Rectal smooth muscle tissue (tissue), 1 donor: ENCODE measurements around the gene TSPAN31.

ENCODE experiments used
- H3K27ac ChIP-seq: one replicate; pipeline ENCODE4 v1.7.0; 2013; ENCODE audit warnings: low read depth, low read length, inconsistent platforms
- H3K27me3 ChIP-seq: one replicate; pipeline ENCODE4 v1.7.0; 2013; ENCODE audit warnings: low read length; ENCODE audit not compliant: control insufficient read depth, insufficient read depth
- H3K36me3 ChIP-seq: one replicate; pipeline ENCODE4 v1.7.0; 2013; ENCODE audit warnings: low read length; ENCODE audit not compliant: control insufficient read depth, insufficient read depth
- H3K4me1 ChIP-seq: one replicate; pipeline ENCODE4 v1.7.0; 2013; ENCODE audit warnings: low read length; ENCODE audit not compliant: control insufficient read depth, insufficient read depth
- H3K4me3 ChIP-seq: one replicate; pipeline ENCODE4 v1.7.0; 2013; ENCODE audit warnings: low read length
- H3K9ac ChIP-seq: one replicate; pipeline ENCODE4 v1.7.0; 2013; ENCODE audit warnings: low read length

The TSPAN31 gene

GRCh38 chr12:57733928-57734327 lies 10.9 kb upstream of the TSPAN31 start:
- no peak overlapping the region for H3K4me3 ChIP-seq
- peaks cover 25% of the 10 kb centered on the region for H3K27me3 ChIP-seq
- H3K4me1 ChIP-seq: no peaks in the 10 kb centered on the region
- no peaks in the 10 kb centered on the region for H3K36me3 ChIP-seq
- H3K9ac ChIP-seq: no peak overlapping the region
- no peak overlapping the region for H3K27ac ChIP-seq

DNA sequence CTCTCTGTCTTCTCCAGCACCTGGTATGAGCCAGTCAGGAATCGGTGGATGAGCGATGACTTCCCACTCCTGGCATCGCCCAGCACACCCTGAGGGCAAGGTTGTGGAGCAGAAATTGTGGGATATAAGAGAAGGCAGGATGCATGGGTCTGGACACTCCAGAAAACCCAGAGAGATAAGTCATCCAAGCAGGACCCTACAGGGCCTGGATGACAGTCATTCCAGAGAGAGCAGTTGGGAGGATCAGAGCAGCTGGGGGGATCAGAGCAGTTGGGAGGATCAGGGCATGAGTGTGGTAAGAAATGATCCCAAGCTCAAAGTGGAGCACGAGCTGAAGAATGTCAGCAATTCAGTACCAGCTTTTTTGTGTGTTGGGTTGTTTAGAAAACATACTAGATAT lies 10.2 kb upstream of the TSPAN31 start:
- no peak overlapping the region for H3K27ac ChIP-seq
- H3K4me3 ChIP-seq: no peak overlapping the region
- peaks cover 31% of the 10 kb centered on the region for H3K27me3 ChIP-seq
- H3K9ac ChIP-seq: no peak overlapping the region
- no peaks in the 10 kb centered on the region for H3K36me3 ChIP-seq
- H3K4me1 ChIP-seq: no peaks in the 10 kb centered on the region

GRCh38 chr12:57735198-57735855 lies 9.5 kb upstream of the TSPAN31 start:
- no peak overlapping the region for H3K27ac ChIP-seq
- no peak overlapping the region for H3K9ac ChIP-seq
- no peaks in the 10 kb centered on the region for H3K36me3 ChIP-seq
- no peak overlapping the region for H3K4me3 ChIP-seq
- peaks cover 35% of the 10 kb centered on the region for H3K27me3 ChIP-seq
- H3K4me1 ChIP-seq: no peaks in the 10 kb centered on the region

DNA sequence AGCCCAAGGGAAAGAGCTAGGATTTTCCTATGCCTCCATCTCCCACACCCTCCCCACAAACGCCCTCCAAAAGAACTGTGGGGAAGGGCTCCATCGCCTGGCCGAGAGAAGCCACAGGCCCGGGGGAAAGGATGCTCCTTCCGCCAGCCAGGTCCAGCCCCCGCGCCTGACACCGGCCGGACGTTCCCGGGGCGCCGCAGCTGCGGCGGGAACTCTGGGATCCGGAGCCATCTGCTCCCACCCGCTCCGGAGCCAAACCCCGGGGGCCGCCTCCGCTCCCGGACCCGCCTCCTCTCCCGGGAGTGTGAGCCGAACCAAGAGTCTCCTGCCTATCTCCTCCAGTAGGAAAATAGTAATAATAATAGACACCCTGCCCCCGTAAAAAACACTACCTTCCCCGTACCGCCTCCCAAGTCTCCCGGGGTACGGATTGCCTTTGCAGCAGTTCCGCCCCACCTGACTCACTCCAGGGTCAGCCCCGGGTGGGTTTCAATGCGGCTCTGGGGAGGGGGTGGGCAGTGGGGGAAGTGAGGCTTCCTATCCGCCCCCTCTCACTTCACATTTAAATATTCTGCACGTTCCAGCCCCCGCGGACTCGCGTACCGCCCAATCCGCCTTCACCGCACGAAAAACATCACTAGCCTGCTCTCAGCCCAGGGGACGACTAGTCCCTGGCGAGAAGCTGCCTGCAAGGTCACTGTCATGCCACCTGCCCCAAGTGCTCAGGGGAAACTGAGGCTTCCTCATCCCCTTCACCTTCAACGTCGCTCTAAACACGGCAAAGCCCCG lies 8.7 kb upstream of the TSPAN31 start:
- Histone ChIP-seq H3K36me3 (no peaks in the 10 kb centered on the region), H3K4me1 (no peaks in the 10 kb centered on the region), H3K9ac (no peak overlapping the region), H3K27me3 (peaks cover 35% of the 10 kb centered on the region), H3K27ac (no peak overlapping the region), H3K4me3 (no peak overlapping the region)

- Histone ChIP-seq H3K36me3 (no peaks in the 10 kb centered on the region), H3K27me3 (peaks cover 35% of the 10 kb centered on the region), H3K27ac (no peak overlapping the region), H3K4me1 (no peaks in the 10 kb centered on the region), H3K4me3 (no peak overlapping the region), H3K9ac (no peak overlapping the region)
These were observed 7.9 kb upstream of the TSPAN31 start for GRCh38 chr12:57736741-57737466.

DNA sequence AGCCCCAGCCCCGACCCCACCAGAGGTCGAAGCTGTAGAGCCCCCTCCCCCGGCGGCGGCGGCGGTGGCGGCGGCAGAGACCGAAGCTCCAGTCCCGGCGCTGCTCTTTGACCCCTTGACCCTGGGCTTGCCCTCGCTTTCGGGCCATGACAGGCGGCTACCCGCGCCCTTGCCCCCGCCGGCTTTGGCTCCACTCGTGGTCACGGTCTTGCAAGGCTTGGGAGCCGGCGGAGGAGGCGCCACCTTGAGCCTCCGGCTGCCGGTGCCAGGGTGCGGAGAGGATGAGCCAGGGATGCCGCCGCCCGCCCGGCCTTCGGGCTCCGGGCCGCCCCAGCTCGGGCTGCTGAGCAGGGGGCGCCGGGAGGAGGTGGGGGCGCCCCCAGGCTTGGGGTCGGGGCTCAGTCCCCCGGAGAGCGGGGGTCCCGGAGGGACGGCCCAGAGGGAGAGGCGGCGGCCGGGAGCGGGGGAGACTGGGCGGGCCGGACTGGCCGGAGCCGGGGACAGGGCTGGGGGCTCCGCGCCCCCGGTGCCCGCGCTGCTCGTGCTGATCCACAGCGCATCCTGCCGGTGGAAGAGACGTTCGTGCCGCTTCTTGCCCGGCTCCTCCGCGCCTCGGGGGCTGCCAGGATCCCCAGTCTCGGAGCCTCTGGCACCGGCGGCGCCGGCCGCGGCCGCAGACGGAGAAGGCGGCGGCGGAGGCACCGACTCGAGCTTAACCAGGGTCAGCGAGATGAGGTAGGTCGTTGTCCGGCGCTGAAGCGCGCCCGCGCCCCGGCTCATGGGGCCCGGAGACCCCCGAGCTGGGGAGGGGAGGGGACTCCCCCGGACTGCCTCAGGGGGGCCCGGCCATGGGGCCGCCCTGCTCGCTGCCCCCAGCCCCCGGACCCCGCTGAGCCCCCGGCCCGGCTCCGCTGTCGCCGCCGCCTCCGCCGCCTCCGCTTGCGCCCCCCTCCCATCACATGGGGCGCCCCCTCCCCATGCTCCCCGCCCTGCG lies 7.1 kb upstream of the TSPAN31 start:
- H3K36me3 ChIP-seq: no peaks in the 10 kb centered on the region

DNA sequence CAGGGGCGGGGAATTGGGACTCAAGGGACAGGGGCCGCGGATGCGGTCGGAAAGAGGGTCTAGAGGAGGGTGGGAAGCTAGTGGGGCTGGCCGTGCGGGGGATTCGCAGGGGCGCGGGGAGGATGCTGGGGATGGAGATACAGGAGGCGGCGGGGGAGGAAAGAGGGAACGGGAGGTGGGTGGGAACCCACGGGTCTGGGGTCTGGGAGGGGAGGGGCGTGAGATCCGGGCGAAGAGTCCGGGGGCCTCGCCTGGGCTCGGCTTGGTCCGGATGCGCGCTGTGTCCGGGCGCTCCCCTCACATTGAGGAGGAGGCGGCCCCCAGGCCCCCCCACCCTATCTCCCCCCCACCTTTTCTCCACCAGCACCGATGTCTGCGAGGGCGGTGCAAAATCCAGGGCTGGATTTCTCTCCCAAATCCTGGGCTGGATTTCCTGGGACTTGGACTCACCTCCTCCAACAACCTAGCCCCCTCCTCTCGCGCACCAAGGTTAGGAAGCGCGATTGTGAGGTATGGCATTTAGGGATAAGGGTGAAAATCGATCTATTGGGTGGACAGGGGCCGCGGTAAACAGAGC lies 6.1 kb upstream of the TSPAN31 start, which contains the start of gene AGAP2:
Gene AGAP2 (minus strand): TSS at position 82 of the 577 bp plus-strand sequence. CDS start 496 bp downstream, outside the sequence.
- Histone ChIP-seq H3K27me3 (peaks cover 32% of the 10 kb centered on the region), H3K27ac (no peak within 1 kb of the TSS), H3K4me3 (no peak within 1 kb of the TSS), H3K4me1 (no peaks in the 10 kb centered on the region), H3K36me3 (no peaks in the 10 kb centered on the region), H3K9ac (no peak within 1 kb of the TSS)

More for the DNA sequence above, 7.1 kb upstream of the TSPAN31 start:
- Histone ChIP-seq H3K27ac (no peak overlapping the region), H3K4me3 (no peak overlapping the region), H3K4me1 (no peaks in the 10 kb centered on the region), H3K27me3 (peaks cover 32% of the 10 kb centered on the region), H3K9ac (no peak overlapping the region)

DNA sequence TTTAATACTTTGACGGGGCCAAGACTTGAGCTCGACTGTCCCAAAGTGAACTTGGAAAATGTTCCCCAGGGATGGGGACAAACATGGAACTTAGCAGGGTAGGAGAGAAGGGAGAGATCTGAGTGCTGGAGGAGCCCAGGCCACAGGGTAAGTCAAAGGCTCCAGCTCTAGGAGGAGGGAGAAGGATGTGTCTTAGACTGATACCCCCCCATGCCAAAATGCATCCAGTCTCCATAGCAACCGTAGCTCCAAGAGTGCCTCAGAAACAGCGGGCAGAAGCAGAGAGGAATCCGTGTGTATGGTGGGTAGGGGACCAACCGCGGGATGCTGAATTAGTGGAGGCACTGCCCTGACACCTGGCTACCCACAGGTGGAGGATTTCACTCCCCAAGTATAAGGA lies 5.5 kb upstream of the TSPAN31 start:
- H3K27me3 ChIP-seq: peaks cover 30% of the 10 kb centered on the region
- no peaks in the 10 kb centered on the region for H3K36me3 ChIP-seq
- no peaks in the 10 kb centered on the region for H3K4me1 ChIP-seq
- no peak overlapping the region for H3K27ac ChIP-seq
- no peak overlapping the region for H3K4me3 ChIP-seq
- no peak overlapping the region for H3K9ac ChIP-seq

DNA sequence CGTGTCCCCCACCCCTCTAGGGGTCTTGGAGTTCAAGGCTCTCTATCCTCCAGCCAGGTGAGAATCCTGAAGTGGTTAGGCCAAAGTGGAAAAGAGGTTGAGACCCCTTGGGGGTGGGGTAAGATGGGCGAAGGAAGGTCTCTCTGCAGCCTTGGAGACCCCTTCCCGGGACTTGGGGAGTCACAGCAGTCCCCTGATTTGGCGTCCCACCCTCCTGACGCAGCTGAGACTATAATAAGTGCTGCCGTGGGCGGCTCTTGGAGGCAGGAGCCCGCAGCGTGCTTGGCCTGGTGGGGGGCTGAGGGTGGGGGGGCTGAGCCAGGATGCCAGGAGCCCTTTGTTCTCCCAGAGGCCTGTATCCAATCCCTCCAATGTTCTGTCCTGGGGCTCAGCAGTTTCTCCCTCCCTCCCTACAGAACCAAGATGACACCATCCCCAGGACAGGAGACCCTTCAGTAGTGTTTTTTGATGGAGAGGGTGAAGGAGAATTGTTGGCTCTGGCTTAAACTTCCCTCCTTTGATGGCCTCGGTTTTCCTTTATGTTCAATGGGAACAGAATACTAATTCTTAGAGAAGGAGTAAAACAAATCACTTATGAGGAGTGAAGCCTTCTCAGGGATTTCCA lies 4.8 kb upstream of the TSPAN31 start:
- Histone ChIP-seq H3K27me3 (peaks cover 27% of the 10 kb centered on the region), H3K4me3 (no peak overlapping the region), H3K4me1 (no peaks in the 10 kb centered on the region), H3K27ac (no peak overlapping the region), H3K9ac (no peak overlapping the region), H3K36me3 (no peaks in the 10 kb centered on the region)

DNA sequence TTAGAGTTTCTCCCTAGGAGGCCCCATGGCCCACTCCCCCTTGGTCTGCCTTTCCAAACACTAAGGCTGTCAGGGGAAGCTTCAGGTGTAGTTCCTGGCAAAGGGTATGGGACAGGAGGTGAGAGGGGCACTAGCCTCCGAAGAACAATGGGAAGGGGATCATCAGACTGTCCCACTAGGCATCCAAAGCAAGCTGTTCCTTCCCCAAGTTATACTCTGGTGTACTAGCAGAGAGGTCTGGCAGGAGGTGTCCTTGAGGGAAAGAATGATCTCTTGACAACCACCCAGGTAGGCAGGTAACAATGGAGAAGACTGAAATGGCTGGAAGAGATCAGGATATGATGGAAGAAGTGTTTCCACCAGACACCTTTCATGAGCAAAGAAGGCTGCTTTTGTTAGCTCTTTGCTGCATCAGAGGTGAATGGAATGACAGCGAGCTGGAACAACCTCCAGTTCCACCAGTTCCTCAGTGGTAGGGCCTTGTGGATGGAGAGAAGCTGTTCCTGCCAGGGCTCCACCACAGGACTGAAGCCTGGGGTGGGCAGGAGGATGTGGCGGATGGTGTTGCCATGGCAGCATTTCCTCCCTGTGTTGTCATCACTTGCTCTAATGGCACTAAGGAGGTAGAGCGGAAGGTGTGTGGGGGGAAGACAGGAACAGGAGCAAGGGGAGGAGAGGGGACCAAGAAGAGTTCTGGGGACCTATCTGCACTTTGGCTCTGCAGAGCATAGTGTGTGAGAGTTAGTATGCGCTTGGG lies 4.0 kb upstream of the TSPAN31 start:
- H3K9ac ChIP-seq: no peak overlapping the region
- no peaks in the 10 kb centered on the region for H3K36me3 ChIP-seq
- H3K27me3 ChIP-seq: peaks cover 21% of the 10 kb centered on the region
- peak overlapping the region; percentile 51 for H3K4me3 ChIP-seq
- no peak overlapping the region for H3K27ac ChIP-seq
- H3K4me1 ChIP-seq: peaks cover 4% of the 10 kb centered on the region

GRCh38 chr12:57741413-57741789 lies 3.4 kb upstream of the TSPAN31 start:
- peak overlapping the region; percentile 51 for H3K4me3 ChIP-seq
- peaks cover 5% of the 10 kb centered on the region for H3K4me1 ChIP-seq
- no peaks in the 10 kb centered on the region for H3K36me3 ChIP-seq
- H3K27ac ChIP-seq: no peak overlapping the region
- H3K9ac ChIP-seq: no peak overlapping the region
- peaks cover 20% of the 10 kb centered on the region for H3K27me3 ChIP-seq
